Smooth muscle cell (in vitro differentiated cells): ENCODE measurements around the gene NTM. TPM values are rescaled to one million over a fixed set of nuclear protein-coding genes. Genes with fewer than 3 reads are reported as not detected.
A peak's percentile ranks its signal among the peaks of the same experiment; 100 is the strongest.

ENCODE experiments used
- DNase-seq: peaks from one replicate; lab custom pipeline; 2025; ENCODE audit not compliant: unreplicated experiment; lab: John Stamatoyannopoulos, UW
- H2AFZ ChIP-seq: fragments of 200-600 bp; sonication (generic); 2 replicates; pipeline ENCODE4 v1.6.0; 2016; ENCODE audit warnings: antibody characterized with exemption, low read depth, mild to moderate bottlenecking
- H3F3A ChIP-seq: fragments of 200-600 bp; sonication (generic); 2 replicates; pipeline ENCODE4 v1.6.0; 2017; ENCODE audit warnings: antibody characterized with exemption, low read depth
- H3K27ac ChIP-seq: fragments of 200-600 bp; sonication (generic); 2 replicates; pipeline ENCODE4 v1.5.1; 2016; ENCODE audit warnings: low read depth, mild to moderate bottlenecking
- H3K27me3 ChIP-seq: fragments of 200-600 bp; sonication (generic); 2 replicates; pipeline ENCODE4 v1.6.1; 2016; ENCODE audit warnings: low read depth, mild to moderate bottlenecking
- H3K36me3 ChIP-seq: fragments of 200-600 bp; sonication (generic); 2 replicates; pipeline ENCODE4 v1.5.1; 2016; ENCODE audit warnings: low read depth
- H3K4me1 ChIP-seq: fragments of 200-600 bp; sonication (generic); 2 replicates; pipeline ENCODE4 v1.5.1; 2016; ENCODE audit warnings: low read depth
- H3K4me2 ChIP-seq: fragments of 200-600 bp; sonication (generic); 2 replicates; pipeline ENCODE4 v1.6.0; 2016; ENCODE audit warnings: mild to moderate bottlenecking
- H3K4me3 ChIP-seq: fragments of 200-600 bp; sonication (generic); 2 replicates; pipeline ENCODE4 v1.5.1; 2016; ENCODE audit warnings: mild to moderate bottlenecking
- H3K79me2 ChIP-seq: fragments of 200-600 bp; sonication (generic); 2 replicates; pipeline ENCODE4 v1.6.0; 2016; ENCODE audit warnings: low read depth, mild to moderate bottlenecking
- H3K9ac ChIP-seq: fragments of 200-600 bp; sonication (generic); 2 replicates; pipeline ENCODE4 v1.6.0; 2016; ENCODE audit warnings: low read depth
- H3K9me3 ChIP-seq: fragments of 200-600 bp; sonication (generic); replicated peaks from 2 replicates; pipeline ENCODE4 v1.5.1; 2016; ENCODE audit warnings: low read depth
- H4K20me1 ChIP-seq: fragments of 200-600 bp; sonication (generic); 2 replicates; pipeline ENCODE4 v1.6.0; 2016; ENCODE audit warnings: low read depth
- CTCF ChIP-seq: fragments of 200-600 bp; sonication (generic); IDR thresholded peaks from 2 replicates; pipeline ENCODE4 v1.5.1; 2017; ENCODE audit warnings: borderline replicate concordance, mild to moderate bottlenecking, antibody characterized with exemption; ENCODE audit not compliant: insufficient read depth, poor library complexity, severe bottlenecking
- WGBS: methylation state at CpG from one replicate; pipeline ENCODE4 v1.1.7; 2016; ENCODE audit warnings: low lambda C conversion rate; 5-methylcytosine and 5-hydroxymethylcytosine counted together
- polyA plus RNA-seq: library from polyadenylated mRNA; unstranded; fragments of >200 nt; fragmentation: Nextera tagmentation; extraction: Ambion mirVana; gene quantifications from 2 replicates; pipeline ENCODE4 v1.2.1, GENCODE V29; 2016
- total RNA-seq: library from RNA; depleted of rRNA; stranded (reverse); fragments of >200 nt; gene quantifications from 2 replicates; pipeline ENCODE4 v1.2.3, GENCODE V29; 2014

Gene NTM
- total and polyA plus RNA-seq, 2 experiments from 2014 or later = 68.9 to 123 TPM

GRCh38 chr11:131857246-131857645 lies 486.8 kb downstream of the NTM start:
- no peaks in the 10 kb centered on the region for H3K79me2 ChIP-seq

GRCh38 chr11:131858505-131858904 lies 488.1 kb downstream of the NTM start:
- no peak overlapping the region for H2AFZ ChIP-seq
- no peaks in the 10 kb centered on the region for H4K20me1 ChIP-seq
- no peak for TF ChIP-seq CTCF
- H3K27ac ChIP-seq = no peak overlapping the region
- no peak overlapping the region for H3K4me2 ChIP-seq
- H3K4me3 ChIP-seq = no peak overlapping the region
- no peaks in the 10 kb centered on the region for H3K36me3 ChIP-seq
- no peaks in the 10 kb centered on the region for H3K4me1 ChIP-seq
- H3F3A ChIP-seq = peaks cover 4% of the 10 kb centered on the region
- 74% methylated on average over 11 of the region's 11 CpGs for WGBS
- no peak overlapping the region for H3K9ac ChIP-seq
- peaks cover 6% of the 10 kb centered on the region for H3K27me3 ChIP-seq
- no peaks in the 10 kb centered on the region for H3K79me2 ChIP-seq
- no peaks in the 10 kb centered on the region for H3K9me3 ChIP-seq
- DNase-seq = no peak

More at GRCh38 chr11:131857246-131857645, 486.8 kb downstream of the NTM start:
- no peak overlapping the region for H2AFZ ChIP-seq
- H3K27me3 ChIP-seq = peaks cover 9% of the 10 kb centered on the region
- DNase-seq = no peak
- H3K4me1 ChIP-seq = no peaks in the 10 kb centered on the region
- no peak overlapping the region for H3K4me2 ChIP-seq
- 81% methylated on average over 5 of the region's 5 CpGs for WGBS
- H3K27ac ChIP-seq = no peak overlapping the region
- H3K4me3 ChIP-seq = no peak overlapping the region
- no peaks in the 10 kb centered on the region for H4K20me1 ChIP-seq
- H3K9ac ChIP-seq = no peak overlapping the region
- H3K36me3 ChIP-seq = no peaks in the 10 kb centered on the region
- no peak for TF ChIP-seq CTCF
- H3F3A ChIP-seq = peaks cover 4% of the 10 kb centered on the region
- no peaks in the 10 kb centered on the region for H3K9me3 ChIP-seq

DNA sequence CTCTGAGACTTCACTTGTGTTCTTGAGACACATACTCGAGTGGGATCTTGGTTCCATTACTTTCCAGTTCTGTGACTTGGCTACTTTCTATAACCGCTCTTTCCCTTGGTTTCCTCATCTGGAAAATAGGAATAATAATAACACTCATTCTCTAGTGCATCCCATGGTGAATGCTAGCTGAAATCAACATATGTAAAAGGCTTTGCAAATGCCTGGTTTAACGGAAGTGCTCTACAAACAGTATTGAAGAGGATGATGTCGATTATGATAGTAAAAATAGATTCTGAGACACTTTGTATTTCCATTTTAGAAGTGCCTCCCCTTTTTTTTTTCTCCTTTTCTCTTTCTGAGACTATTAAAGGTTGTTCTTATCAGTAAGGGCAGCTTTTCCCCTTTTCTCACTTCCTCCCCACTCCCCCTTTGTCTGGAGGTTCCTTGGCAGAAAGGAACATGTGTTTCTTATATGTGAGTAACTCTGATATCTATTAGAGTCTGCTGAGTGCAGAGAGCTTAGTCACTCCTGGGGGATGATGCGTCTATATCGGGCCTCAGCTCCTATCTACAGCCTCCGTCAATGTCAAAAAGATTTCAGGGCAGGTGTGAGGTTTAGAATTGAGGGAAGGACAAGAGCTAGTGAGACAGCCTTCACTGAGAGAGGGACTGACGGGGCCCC lies 489.3 kb downstream of the NTM start:
- peak overlapping the region; percentile 4 for H3K4me2 ChIP-seq
- no peaks in the 10 kb centered on the region for H4K20me1 ChIP-seq
- H3K4me3 ChIP-seq = no peak overlapping the region
- no peaks in the 10 kb centered on the region for H3K9me3 ChIP-seq
- DNase-seq = no peak
- H3K79me2 ChIP-seq = no peaks in the 10 kb centered on the region
- peaks cover 4% of the 10 kb centered on the region for H3F3A ChIP-seq
- H3K4me1 ChIP-seq = peaks cover 11% of the 10 kb centered on the region
- H3K27me3 ChIP-seq = no peaks in the 10 kb centered on the region
- TF ChIP-seq CTCF = no peak
- H3K9ac ChIP-seq = no peak overlapping the region
- whole genome bisulfite sequencing = 59% methylated on average over 8 of the region's 8 CpGs
- H3K36me3 ChIP-seq = no peaks in the 10 kb centered on the region
- peak overlapping the region; percentile 42 for H3K27ac ChIP-seq
- H2AFZ ChIP-seq = no peak overlapping the region

- no peaks in the 10 kb centered on the region for H3K9me3 ChIP-seq
- H3K4me1 ChIP-seq = peaks cover 29% of the 10 kb centered on the region
- no peak for TF ChIP-seq CTCF
- H3K27me3 ChIP-seq = no peaks in the 10 kb centered on the region
- 35% methylated on average over 5 of the region's 5 CpGs for WGBS
- no peak overlapping the region for H2AFZ ChIP-seq
- H3K4me3 ChIP-seq = no peak overlapping the region
- no peaks in the 10 kb centered on the region for H3K36me3 ChIP-seq
- no peaks in the 10 kb centered on the region for H4K20me1 ChIP-seq
- no peak overlapping the region for H3K27ac ChIP-seq
- DNase-seq = no peak
- no peaks in the 10 kb centered on the region for H3K79me2 ChIP-seq
- H3K9ac ChIP-seq = no peak overlapping the region
- H3F3A ChIP-seq = peaks cover under 1% of the 10 kb centered on the region
- H3K4me2 ChIP-seq = no peak overlapping the region
Measured at GRCh38 chr11:131864228-131864627, 493.8 kb downstream of the NTM start.
